HEK293T (cell line): ENCODE results near the gene SPOCK3.

Source experiments
- CTCF ChIA-PET: fragments of 350-600 bp; formaldehyde crosslinking; extraction: SDS; loops from one replicate; lab custom pipeline; 2021; ENCODE audit warnings: antibody characterized with exemption, inconsistent platforms; lab: Yijun Ruan, JAX
- POLR2A ChIA-PET: fragments of 350-600 bp; formaldehyde crosslinking; extraction: SDS; loops from one replicate; lab custom pipeline; 2020; ENCODE audit warnings: antibody characterized with exemption, inconsistent platforms; lab: Yijun Ruan, JAX
- DNase-seq: peaks from one replicate; pipeline ENCODE4 v3.0.0; 2012; ENCODE audit warnings: mixed read lengths; ENCODE audit errors: extremely low spot score
- ARNT ChIP-seq: fragments of 450-650 bp; IDR thresholded peaks from 2 replicates; pipeline ENCODE4 v1.6.1; 2017; ENCODE audit warnings: mild to moderate bottlenecking
- BHLHE40 ChIP-seq: fragments of 450-650 bp; IDR thresholded peaks from 2 replicates; pipeline ENCODE4 v1.6.1; 2016; ENCODE audit warnings: mild to moderate bottlenecking, moderate library complexity, borderline replicate concordance
- CTBP1 ChIP-seq: fragments of 450-650 bp; IDR thresholded peaks from 2 replicates; pipeline ENCODE4 v1.6.1; 2016; ENCODE audit warnings: borderline replicate concordance
- ELF4 ChIP-seq: fragments of 450-650 bp; IDR thresholded peaks from 2 replicates; pipeline ENCODE4 v1.6.1; 2017; ENCODE audit warnings: antibody characterized with exemption
- FOXA1 ChIP-seq: fragments of 450-650 bp; IDR thresholded peaks from 2 replicates; pipeline ENCODE4 v1.6.1; 2016; ENCODE audit warnings: mild to moderate bottlenecking
- FOXK2 ChIP-seq: fragments of 450-650 bp; IDR thresholded peaks from 2 replicates; pipeline ENCODE4 v1.6.1; 2016; ENCODE audit warnings: mild to moderate bottlenecking
- FOXM1 ChIP-seq: fragments of 450-650 bp; IDR thresholded peaks from 2 replicates; pipeline ENCODE4 v1.6.1; 2017; ENCODE audit warnings: mild to moderate bottlenecking, borderline replicate concordance
- HDGF ChIP-seq: fragments of 450-650 bp; IDR thresholded peaks from 2 replicates; pipeline ENCODE4 v1.6.1; 2017; ENCODE audit warnings: antibody characterized with exemption, borderline replicate concordance
- L3MBTL2 ChIP-seq: fragments of 450-650 bp; conservative IDR thresholded peaks from 2 replicates; pipeline ENCODE4 v1.6.1; 2016; ENCODE audit warnings: mild to moderate bottlenecking
- LEF1 ChIP-seq: fragments of 450-650 bp; IDR thresholded peaks from 2 replicates; pipeline ENCODE4 v1.6.1; 2017; ENCODE audit warnings: mild to moderate bottlenecking, borderline replicate concordance
- NFRKB ChIP-seq: fragments of 450-650 bp; IDR thresholded peaks from 2 replicates; pipeline ENCODE4 v1.6.1; 2016; ENCODE audit warnings: mild to moderate bottlenecking, moderate library complexity
- SP1 ChIP-seq: fragments of 450-650 bp; IDR thresholded peaks from 2 replicates; pipeline ENCODE4 v1.6.1; 2017
- SUZ12 ChIP-seq: fragments of 450-650 bp; IDR thresholded peaks from 2 replicates; pipeline ENCODE4 v1.6.1; 2016; ENCODE audit warnings: mild to moderate bottlenecking
- TARDBP ChIP-seq: fragments of 450-650 bp; IDR thresholded peaks from 2 replicates; pipeline ENCODE4 v1.6.1; 2016
- ZNF384 ChIP-seq: fragments of 450-650 bp; IDR thresholded peaks from 2 replicates; pipeline ENCODE4 v1.6.1; 2016
- TF ChIP-seq, protein P1 (sequence below): fragments of 450-650 bp; IDR thresholded peaks from 2 replicates; pipeline ENCODE4 v1.6.1; 2016

SPOCK3 gene

DNA sequence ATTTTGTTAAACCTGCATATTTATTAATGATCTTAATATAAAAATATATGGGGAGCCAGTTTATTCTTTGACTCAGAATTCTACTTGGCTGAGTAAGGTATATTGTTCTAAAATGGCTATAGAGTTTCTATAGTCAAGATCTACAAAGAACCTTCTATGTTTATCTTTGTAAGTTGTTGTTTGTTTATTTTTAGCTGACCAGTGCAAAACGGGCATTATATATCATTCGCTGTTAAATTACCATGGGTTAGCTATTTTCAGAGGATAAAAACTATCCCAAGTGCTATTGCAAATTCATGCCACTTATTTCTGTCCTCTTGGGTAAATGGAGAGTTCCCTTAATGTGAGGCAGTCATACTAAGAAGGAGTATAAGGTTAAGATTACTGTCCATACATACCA is 5.3 kb upstream of the SPOCK3 start:
- ChIA-PET POLR2A (no interaction called here), CTCF (no interaction called here)
- TF ChIP-seq, protein P1, sequence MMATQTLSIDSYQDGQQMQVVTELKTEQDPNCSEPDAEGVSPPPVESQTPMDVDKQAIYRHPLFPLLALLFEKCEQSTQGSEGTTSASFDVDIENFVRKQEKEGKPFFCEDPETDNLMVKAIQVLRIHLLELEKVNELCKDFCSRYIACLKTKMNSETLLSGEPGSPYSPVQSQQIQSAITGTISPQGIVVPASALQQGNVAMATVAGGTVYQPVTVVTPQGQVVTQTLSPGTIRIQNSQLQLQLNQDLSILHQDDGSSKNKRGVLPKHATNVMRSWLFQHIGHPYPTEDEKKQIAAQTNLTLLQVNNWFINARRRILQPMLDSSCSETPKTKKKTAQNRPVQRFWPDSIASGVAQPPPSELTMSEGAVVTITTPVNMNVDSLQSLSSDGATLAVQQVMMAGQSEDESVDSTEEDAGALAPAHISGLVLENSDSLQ, result no peak
- TF ChIP-seq TARDBP, result no peak
- no peak for TF ChIP-seq SP1
- TF ChIP-seq ARNT, result no peak
- no peak for TF ChIP-seq ELF4
- TF ChIP-seq BHLHE40, result no peak
- DNase-seq, result no peak

DNA sequence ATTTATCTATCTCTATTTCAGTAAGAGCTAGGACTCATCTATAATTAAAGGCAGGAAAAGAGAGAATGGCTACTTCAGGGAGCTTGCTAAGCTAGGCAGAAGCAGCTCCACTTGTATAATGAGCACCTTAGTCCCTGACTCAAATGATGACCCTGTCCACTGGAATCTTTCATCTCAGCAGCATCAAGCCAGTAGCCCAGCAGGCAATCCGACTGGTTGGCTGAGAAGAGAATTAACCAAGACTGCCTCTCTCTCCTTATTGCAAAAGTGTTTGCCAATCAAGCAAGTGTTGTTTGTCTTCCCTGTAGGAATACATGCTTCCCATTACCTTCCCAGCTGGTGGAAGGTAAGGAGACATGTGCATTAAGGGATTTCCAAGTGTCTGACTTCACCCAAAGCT is 3.9 kb upstream of the SPOCK3 start:
- no peak for DNase-seq
- POLR2A ChIA-PET, result no interaction called here
- CTCF ChIA-PET, result no interaction called here
- TF ChIP-seq ZNF384 (no peak), CTBP1 (no peak), FOXK2 (no peak)

DNA sequence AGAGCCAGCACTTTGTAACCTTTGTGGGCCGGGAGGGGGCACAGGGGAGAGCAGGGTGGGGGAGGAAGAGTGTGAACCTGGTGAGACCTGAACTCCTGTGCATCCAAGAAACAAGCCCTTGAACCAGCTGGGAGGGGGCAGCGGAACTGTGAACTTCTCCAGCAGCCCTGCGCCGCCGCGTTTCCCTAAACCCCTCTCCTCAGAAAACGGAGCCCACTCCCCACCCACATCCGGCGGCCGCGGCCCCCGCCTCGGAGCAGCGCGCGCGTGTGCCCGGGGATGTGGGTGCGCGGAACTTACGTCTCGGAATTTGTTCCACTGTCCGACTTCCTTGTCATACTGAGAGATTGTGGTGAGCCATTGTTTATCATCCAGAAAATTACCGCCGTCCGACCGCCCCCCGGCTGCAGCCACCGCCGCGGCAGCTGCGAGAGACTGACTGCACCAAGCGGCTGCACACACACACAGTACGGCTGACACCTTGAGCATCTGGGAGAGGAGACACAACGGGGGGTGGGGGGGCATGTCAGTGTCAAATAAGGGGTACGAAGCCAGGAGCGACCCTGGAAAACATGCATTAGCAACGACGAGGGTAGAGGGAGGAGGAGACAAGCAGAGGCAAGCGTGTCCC is 494 bp downstream of the SPOCK3 start:
- peak; percentile 12 for DNase-seq
- POLR2A ChIA-PET, result interaction anchor here (1.1 kb wide), 1 partner anchor 10 kb away, joined by 3 read pairs; no protein-coding TSS in a partner anchor
- CTCF ChIA-PET, result interaction anchor here (1.5 kb wide), 1 partner anchor 212 kb away, joined by 4 read pairs; no protein-coding TSS in a partner anchor
- no peak for TF ChIP-seq L3MBTL2
- TF ChIP-seq TARDBP, result no peak
- TF ChIP-seq NFRKB, result no peak
- TF ChIP-seq CTBP1, result no peak

DNA sequence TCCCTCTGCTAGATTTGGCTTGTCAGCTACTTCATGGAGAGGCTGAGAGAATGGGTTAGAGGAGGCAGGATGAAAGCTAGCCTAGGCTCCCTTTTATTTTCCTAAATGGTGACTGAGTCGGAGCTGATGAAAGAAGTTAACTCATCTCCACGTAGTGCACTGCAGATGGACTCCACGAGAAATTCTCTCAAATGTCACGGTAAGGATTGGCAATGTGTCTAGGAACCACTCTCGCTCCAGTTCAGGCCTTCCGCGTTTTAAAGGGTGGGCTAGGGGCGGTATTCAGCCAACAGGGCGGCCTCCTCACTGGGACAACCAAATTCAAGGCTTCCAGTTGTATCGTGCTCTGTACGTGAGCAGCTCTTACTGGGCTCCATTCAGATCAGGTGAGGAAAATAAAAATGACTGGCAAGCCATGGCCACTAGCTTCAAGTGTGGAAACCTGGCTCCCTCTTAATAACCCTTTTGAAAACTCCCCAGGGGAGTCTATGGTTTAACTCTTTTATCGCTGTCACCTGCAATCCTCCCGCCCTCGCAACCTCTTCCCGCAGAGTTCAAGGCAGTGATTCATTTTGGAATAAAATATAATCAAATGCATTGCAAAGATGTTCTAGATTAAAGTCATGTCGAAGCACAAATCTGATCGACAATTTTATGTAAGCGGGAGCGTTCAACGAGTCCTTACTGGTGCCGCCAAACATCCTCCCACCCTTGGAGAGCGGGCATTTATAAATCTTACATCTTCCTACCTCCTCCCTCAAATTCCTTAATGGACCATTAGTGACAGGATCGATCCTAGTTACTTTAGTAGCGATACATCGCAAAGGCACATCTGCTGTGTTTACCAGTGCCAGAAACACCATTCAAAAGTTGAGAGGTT is 1.2 kb downstream of the SPOCK3 start:
- CTCF ChIA-PET, result interaction anchor here (0.6 to 1.5 kb wide), 2 partner anchors 9 to 211 kb away, joined by 4 read pairs; no protein-coding TSS in a partner anchor
- TF ChIP-seq L3MBTL2, result no peak
- DNase-seq, result peak; percentile 6
- POLR2A ChIA-PET, result no interaction called here

DNA sequence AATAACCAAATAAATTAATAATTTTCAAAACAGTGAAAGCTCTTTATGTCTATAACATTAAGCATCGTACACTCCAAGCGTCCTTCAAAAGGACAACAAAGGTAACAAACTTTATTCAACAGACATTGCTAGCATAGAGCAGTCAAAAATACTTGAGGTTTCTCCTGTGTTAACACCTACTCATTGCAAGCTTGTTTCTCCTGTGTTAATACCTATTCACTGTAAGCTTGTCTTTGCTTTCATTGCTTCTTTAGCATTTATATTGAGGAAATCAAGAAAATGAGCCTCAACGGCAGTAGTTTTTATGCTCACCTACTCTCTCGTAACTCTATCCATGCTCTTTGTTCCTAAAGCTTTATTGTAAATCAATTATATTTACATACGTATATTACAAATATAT is 3.5 kb downstream of the SPOCK3 start:
- no peak for DNase-seq
- ChIA-PET CTCF (no interaction called here), POLR2A (no interaction called here)
- TF ChIP-seq ZNF384 (no peak), FOXA1 (no peak), HDGF (no peak), SP1 (no peak), ARNT (no peak), CTBP1 (no peak), ELF4 (no peak), L3MBTL2 (no peak), BHLHE40 (no peak), NFRKB (no peak), FOXK2 (no peak), FOXM1 (no peak), TARDBP (no peak), LEF1 (no peak), SUZ12 (no peak)
- TF ChIP-seq, protein P1, result no peak

DNA sequence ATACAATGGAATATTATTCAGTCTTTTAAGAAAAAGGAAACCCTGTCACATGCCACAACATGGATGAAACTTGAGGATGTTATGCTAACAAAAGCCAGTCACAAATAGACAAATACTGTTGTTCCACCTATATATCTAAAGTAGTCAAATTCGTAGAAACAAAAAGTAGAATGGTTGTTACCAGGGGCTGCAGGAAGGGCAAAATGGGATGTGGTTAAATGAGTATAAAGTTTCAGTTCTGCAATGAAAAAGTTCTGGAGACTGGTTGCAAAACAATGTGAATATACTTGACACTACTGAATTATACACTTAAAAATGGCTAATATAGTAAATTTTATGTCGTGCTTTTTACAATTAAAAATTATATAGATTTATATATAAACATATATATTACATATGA is 12.2 kb downstream of the SPOCK3 start:
- ChIA-PET CTCF (no interaction called here), POLR2A (no interaction called here)
- DNase-seq, result no peak
- TF ChIP-seq BHLHE40, result no peak
- no peak for TF ChIP-seq CTBP1
- no peak for TF ChIP-seq L3MBTL2
- no peak for TF ChIP-seq ELF4
- no peak for TF ChIP-seq FOXM1
- no peak for TF ChIP-seq ARNT
- TF ChIP-seq TARDBP, result no peak

DNA sequence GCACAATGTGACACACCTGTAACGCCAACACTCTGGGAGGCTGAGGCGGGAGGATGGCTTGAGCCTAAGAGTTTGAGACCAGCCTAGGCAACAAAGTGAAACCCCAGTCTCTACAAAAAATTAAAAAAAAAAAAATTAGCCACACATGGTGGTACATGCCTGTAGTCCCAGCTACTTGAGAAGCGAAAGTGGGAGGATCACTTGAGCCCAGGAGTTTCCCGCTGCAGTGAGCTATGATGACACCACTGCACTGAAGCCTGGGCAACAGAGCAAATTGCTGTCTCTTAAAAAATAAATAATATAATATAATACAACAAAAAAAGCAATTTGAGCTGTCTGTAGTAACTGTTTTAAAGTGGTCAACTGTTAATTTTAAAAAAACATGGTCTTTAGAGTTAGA is 13.2 kb downstream of the SPOCK3 start:
- DNase-seq, result no peak
- CTCF ChIA-PET, result no interaction called here
- POLR2A ChIA-PET, result no interaction called here
- TF ChIP-seq, protein P1, result no peak
- TF ChIP-seq HDGF (no peak), NFRKB (no peak), FOXA1 (no peak), CTBP1 (no peak), BHLHE40 (no peak), ELF4 (no peak), TARDBP (no peak), SP1 (no peak), L3MBTL2 (no peak), FOXK2 (no peak), ZNF384 (no peak), LEF1 (no peak)
